Stomach (tissue), 4 donors: ENCODE measurements around the gene HS6ST2.

ENCODE experiments used
- CTCF ChIP-seq, 7 experiments: fragments of 450-650 bp in 4 of 7; fragments of 200-600 bp in 3 of 7; sonication (generic) in 3 of 7; IDR thresholded peaks; one replicate each; pipeline ENCODE4 v1.5.1; 2016 to 2019; ENCODE audit warnings: antibody characterized with exemption in 7 of 7, control low read depth in 2 of 7, mild to moderate bottlenecking in 1 of 7
- EP300 ChIP-seq: sonication (generic); formaldehyde crosslinking; IDR thresholded peaks from one replicate; pipeline ENCODE4 v1.6.1; 2017; ENCODE audit warnings: antibody characterized with exemption

GRCh38 chrX:132676102-132676501, 282.3 kb downstream of the HS6ST2 start:
- TF ChIP-seq CTCF (IDR thresholded peaks at IDR 0.05): no peak
- TF ChIP-seq EP300: no peak
